Stomach (tissue), 9 donors: ENCODE measurements around the gene FUNDC1. TPM values are rescaled to one million over a fixed set of nuclear protein-coding genes. Genes with fewer than 3 reads are reported as not detected.
"Not testable (repeated sequence)": the region's sequence is repeated elsewhere in the genome, so short reads cannot be mapped to it uniquely, and the experiment has no call there.

Experiments used
- DNase-seq, 2 donors: peaks; one replicate each; pipeline versions ENCODE4 v3.0.0 to v3.0.0-alpha.2; 2013 to 2019
- H3K27ac ChIP-seq, 5 donors: fragments of 200-600 bp in 4 of 5; sonication (generic) in 4 of 5; one replicate each; pipeline ENCODE4 v1.5.1; 2013 to 2019; ENCODE audit warnings: mild to moderate bottlenecking in 1 of 5, moderate library complexity in 1 of 5
- H3K27me3 ChIP-seq, 3 donors: fragments of 200-600 bp; sonication (generic); one replicate each; pipeline ENCODE4 v1.5.1; 2017 to 2019; ENCODE audit warnings: mixed run types in 1 of 3
- H3K36me3 ChIP-seq, 4 donors: fragments of 200-600 bp; sonication (generic); 1 replicate in 3 of 4; 2 replicates in 1 of 4; pipeline ENCODE4 v1.5.1; 2016 to 2019
- H3K4me1 ChIP-seq, 4 donors: fragments of 200-600 bp; sonication (generic); one replicate each; pipeline ENCODE4 v1.5.1; 2016 to 2019
- H3K4me3 ChIP-seq, 4 donors: fragments of 200-600 bp; sonication (generic) in 3 of 4; one replicate each; pipeline ENCODE4 v1.5.1; 2016 to 2019; ENCODE audit warnings: mild to moderate bottlenecking in 1 of 4
- H3K9me3 ChIP-seq, 4 donors: fragments of 200-600 bp; sonication (generic); one replicate each; pipeline ENCODE4 v1.5.1; 2016 to 2019
- EP300 ChIP-seq: sonication (generic); formaldehyde crosslinking; IDR thresholded peaks from one replicate; pipeline ENCODE4 v1.6.1; 2017; ENCODE audit warnings: antibody characterized with exemption
- POLR2A ChIP-seq, 4 donors: fragments of 450-650 bp; IDR thresholded peaks; one replicate each; pipeline ENCODE4 v1.6.1; 2016; ENCODE audit warnings: antibody characterized with exemption in 4 of 4, control low read depth in 2 of 4, mild to moderate bottlenecking in 1 of 4, moderate library complexity in 1 of 4
- POLR2AphosphoS5 ChIP-seq, 3 donors: sonication (generic); formaldehyde crosslinking; IDR thresholded peaks; one replicate each; pipeline ENCODE4 v1.6.1; 2016; ENCODE audit warnings: antibody characterized with exemption in 3 of 3
- WGBS, 5 donors: extraction: QIAGEN DNeasy Blood & Tissue Kit in 3 of 5; methylation state at CpG; one replicate each; pipeline versions ENCODE4 v1.1.5 to v1.1.7; 2013 to 2018; 5-methylcytosine and 5-hydroxymethylcytosine counted together
- intact Hi-C: fragments of 100-400 bp; cut with DNase I; formaldehyde crosslinking; loops from one replicate; pipeline ENCODE4 v1.15.1; 2023; ENCODE audit warnings: low total_unique reads
- polyA plus RNA-seq, 3 donors: library from polyadenylated mRNA; stranded (reverse); fragments of 200-250 nt; gene quantifications; one replicate each; pipeline ENCODE4 v1.2.3, GENCODE V29; 2013
- total RNA-seq, 5 donors: library from RNA; depleted of rRNA; stranded (reverse); fragments of >200 nt; gene quantifications; one replicate each; pipeline versions ENCODE4 v1.1.0 to v1.2.3, GENCODE V29; 2014 to 2016
- TF ChIP-seq, protein P1 (sequence below), 7 experiments: fragments of 450-650 bp in 4 of 7; fragments of 200-600 bp in 3 of 7; sonication (generic) in 3 of 7; IDR thresholded peaks; one replicate each; pipeline ENCODE4 v1.5.1; 2016 to 2019; ENCODE audit warnings: antibody characterized with exemption in 7 of 7, control low read depth in 2 of 7, mild to moderate bottlenecking in 1 of 7
- donor health status: healthy with polysubstance abuse.
- donor health status: Bipolar disorder and iron deficiency.
- donor health status: healthy.

FUNDC1 gene
- total and polyA plus RNA-seq, 8 donors, result 3.1 to 35.4 (median 19.8) TPM; not detected in 1

DNA sequence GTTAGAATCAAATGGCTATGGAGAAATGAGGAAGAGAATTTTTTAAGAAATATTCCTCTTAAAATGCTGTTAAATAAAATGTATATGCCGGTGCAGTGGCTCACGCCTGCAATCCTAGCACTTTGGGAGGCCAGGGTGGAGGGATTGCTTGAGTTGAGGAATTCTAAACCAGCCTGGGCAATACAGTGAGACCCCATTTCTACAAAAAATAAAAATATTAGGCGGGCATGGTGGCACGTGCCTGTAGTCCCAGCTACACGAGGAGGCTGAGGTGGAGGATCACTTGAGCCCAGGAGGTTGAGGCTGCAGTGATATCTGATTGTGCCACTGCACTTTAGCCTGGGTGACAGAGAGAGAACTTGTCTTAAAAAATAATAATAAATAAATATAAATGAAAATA is 7.9 kb upstream of the FUNDC1 start:
- no peaks in the 10 kb centered on the region for H3K36me3 ChIP-seq
- DNase-seq, result no peak
- TF ChIP-seq EP300 (no peak), POLR2AphosphoS5 (IDR thresholded peaks at IDR 0.05) (no peak), POLR2A (IDR thresholded peaks at IDR 0.05) (no peak)
- TF ChIP-seq, protein P1, sequence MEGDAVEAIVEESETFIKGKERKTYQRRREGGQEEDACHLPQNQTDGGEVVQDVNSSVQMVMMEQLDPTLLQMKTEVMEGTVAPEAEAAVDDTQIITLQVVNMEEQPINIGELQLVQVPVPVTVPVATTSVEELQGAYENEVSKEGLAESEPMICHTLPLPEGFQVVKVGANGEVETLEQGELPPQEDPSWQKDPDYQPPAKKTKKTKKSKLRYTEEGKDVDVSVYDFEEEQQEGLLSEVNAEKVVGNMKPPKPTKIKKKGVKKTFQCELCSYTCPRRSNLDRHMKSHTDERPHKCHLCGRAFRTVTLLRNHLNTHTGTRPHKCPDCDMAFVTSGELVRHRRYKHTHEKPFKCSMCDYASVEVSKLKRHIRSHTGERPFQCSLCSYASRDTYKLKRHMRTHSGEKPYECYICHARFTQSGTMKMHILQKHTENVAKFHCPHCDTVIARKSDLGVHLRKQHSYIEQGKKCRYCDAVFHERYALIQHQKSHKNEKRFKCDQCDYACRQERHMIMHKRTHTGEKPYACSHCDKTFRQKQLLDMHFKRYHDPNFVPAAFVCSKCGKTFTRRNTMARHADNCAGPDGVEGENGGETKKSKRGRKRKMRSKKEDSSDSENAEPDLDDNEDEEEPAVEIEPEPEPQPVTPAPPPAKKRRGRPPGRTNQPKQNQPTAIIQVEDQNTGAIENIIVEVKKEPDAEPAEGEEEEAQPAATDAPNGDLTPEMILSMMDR (IDR thresholded peaks at IDR 0.05), result no peak
- WGBS, 5 donors, result 88 to 93% (median 90%) methylated on average over 5 of the region's 5 CpGs
- H3K4me1 ChIP-seq, result peaks cover 0 to 6% (median 2%) of the 10 kb centered on the region in 4 donors
- H3K4me3 ChIP-seq, result no peak overlapping the region
- no peaks in the 10 kb centered on the region for H3K27me3 ChIP-seq
- no peaks in the 10 kb centered on the region for H3K9me3 ChIP-seq
- intact Hi-C loops, result no loop called here
- H3K27ac ChIP-seq, result no peak overlapping the region

DNA sequence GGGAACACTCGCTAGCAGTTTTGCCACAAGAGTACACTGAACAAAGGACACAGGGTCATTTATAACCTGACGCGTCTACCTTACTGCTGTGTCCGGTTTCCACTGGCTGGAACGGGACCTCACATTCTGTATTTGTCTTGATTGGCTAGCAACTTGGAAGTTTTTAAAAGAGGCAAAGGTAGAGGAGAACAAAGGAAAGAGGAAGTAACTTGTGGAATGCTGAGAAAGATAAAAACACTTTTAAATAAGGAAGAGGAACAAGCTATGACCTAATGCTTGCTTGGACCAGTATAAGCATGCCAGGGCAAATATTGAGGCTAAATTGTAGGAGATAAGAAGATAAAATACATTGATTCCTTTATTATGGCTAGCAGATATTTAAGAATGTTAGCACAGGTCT is 2.8 kb upstream of the FUNDC1 start:
- peak; percentile 43 to 67 for DNase-seq
- H3K36me3 ChIP-seq, H3K4me3 ChIP-seq, H3K9me3 ChIP-seq, H3K27me3 ChIP-seq, intact Hi-C loops: not testable (repeated sequence)
- peaks cover 0 to 40% (median 19%) of the 10 kb centered on the region in 4 donors for H3K4me1 ChIP-seq
- WGBS, 5 donors, result 15 to 38% (median 23%) methylated on average over 5 of the region's 5 CpGs
- peak overlapping the region in 1 of 5 donors; percentile 59 for H3K27ac ChIP-seq
- TF ChIP-seq POLR2AphosphoS5 (IDR thresholded peaks at IDR 0.05), result peak in 2 of 3 donors; percentile 14 to 54

DNA sequence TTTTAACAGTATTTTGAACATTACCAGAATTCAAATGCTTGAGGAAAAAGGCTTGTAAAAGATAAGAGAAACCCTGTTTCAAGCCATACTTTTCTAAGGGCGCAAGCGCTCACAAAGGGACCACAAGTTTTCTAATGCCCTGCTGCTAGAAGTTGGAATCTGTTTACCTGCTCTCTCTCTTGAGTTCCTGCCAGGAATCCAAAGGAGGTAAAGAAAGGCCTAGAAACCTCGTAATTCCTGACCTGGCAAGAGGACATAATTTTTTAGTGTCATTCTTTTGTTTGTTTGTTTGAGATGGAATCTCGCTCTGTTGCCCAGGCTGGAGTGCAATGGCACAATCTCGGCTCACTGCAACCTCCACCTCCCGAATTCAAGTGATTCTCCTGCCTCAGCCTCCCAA is 1.4 kb upstream of the FUNDC1 start:
- Histone ChIP-seq H3K9me3 (no peaks in the 10 kb centered on the region), H3K4me3 (no peak overlapping the region), H3K36me3 (no peaks in the 10 kb centered on the region), H3K4me1 (peaks cover 0 to 51% (median 25%) of the 10 kb centered on the region in 4 donors), H3K27ac (peak overlapping the region in 2 of 5 donors; percentile 3 to 59), H3K27me3 (no peaks in the 10 kb centered on the region)
- DNase-seq, result no peak
- intact Hi-C loops, result no loop called here
- 80 to 90% (median 86%) methylated on average over 6 of the region's 6 CpGs for WGBS, 5 donors
- TF ChIP-seq EP300, result no peak
- no peak for TF ChIP-seq POLR2A (IDR thresholded peaks at IDR 0.05)
- TF ChIP-seq, protein P1 (IDR thresholded peaks at IDR 0.05), result no peak
- TF ChIP-seq POLR2AphosphoS5 (IDR thresholded peaks at IDR 0.05), result no peak

DNA sequence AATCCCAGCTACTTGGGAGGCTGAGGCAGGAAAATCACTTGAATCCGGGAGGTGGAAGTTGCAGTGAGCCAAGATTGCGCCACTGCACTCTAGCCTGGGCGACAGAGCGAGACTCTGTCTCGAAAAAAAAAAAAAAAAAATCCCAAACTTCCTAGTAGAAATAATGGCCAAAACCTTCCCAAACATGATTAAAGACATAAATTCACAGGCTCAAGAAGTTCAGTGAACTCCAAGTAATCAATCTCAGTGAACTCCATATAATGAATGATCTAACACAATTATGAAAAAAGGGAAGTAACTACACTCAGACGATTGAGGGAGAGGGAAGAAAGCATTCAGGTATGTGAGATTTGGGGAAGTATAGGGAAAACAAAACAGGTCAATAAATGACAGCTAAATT is 6.5 kb downstream of the FUNDC1 start:
- Histone ChIP-seq H3K4me3 (no peak overlapping the region), H3K27me3 (no peaks in the 10 kb centered on the region), H3K27ac (no peak overlapping the region), H3K9me3 (no peaks in the 10 kb centered on the region), H3K36me3 (peaks cover 0 to 28% (median 17%) of the 10 kb centered on the region in 4 donors), H3K4me1 (peaks cover 0 to 19% (median 12%) of the 10 kb centered on the region in 4 donors)
- WGBS, 5 donors, result 76 to 90% (median 87%) methylated on average over 6 of the region's 6 CpGs
- intact Hi-C loops, result no loop called here
- DNase-seq, result no peak
- TF ChIP-seq, protein P1 (IDR thresholded peaks at IDR 0.05), result no peak
- TF ChIP-seq EP300 (no peak), POLR2A (IDR thresholded peaks at IDR 0.05) (no peak), POLR2AphosphoS5 (IDR thresholded peaks at IDR 0.05) (no peak)

DNA sequence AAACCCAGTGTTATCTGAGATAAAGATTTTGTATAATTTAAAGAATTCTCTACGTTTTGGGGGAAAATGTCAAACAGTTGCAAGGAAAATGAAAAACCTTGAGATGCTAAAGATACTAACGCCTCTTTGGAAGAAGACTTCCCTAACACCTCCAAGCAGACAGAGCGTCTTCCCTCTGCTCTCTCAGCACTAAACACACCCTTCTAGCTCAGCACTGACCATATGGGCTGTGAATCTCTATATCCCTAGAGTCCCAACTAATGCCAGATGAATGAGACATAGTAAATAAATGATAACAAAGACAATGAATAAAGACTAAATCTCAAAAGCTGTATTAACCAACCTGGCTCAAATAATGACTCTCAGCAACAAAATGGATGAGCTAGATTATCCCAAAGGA is 13.3 kb downstream of the FUNDC1 start:
- TF ChIP-seq, protein P1 (IDR thresholded peaks at IDR 0.05), result no peak
- TF ChIP-seq POLR2AphosphoS5 (IDR thresholded peaks at IDR 0.05) (no peak), EP300 (no peak), POLR2A (IDR thresholded peaks at IDR 0.05) (no peak)
- Histone ChIP-seq H3K4me3 (no peak overlapping the region), H3K27ac (no peak overlapping the region), H3K9me3 (no peaks in the 10 kb centered on the region), H3K36me3 (peaks cover 0 to 17% (median 12%) of the 10 kb centered on the region in 4 donors), H3K4me1 (no peaks in the 10 kb centered on the region), H3K27me3 (no peaks in the 10 kb centered on the region)
- WGBS, 5 donors, result 68 to 85% (median 77%) methylated on average over 3 of the region's 3 CpGs
- DNase-seq, result no peak
- intact Hi-C loops, result no loop called here
